ENCODE data around the gene SFXN3.

DNA sequence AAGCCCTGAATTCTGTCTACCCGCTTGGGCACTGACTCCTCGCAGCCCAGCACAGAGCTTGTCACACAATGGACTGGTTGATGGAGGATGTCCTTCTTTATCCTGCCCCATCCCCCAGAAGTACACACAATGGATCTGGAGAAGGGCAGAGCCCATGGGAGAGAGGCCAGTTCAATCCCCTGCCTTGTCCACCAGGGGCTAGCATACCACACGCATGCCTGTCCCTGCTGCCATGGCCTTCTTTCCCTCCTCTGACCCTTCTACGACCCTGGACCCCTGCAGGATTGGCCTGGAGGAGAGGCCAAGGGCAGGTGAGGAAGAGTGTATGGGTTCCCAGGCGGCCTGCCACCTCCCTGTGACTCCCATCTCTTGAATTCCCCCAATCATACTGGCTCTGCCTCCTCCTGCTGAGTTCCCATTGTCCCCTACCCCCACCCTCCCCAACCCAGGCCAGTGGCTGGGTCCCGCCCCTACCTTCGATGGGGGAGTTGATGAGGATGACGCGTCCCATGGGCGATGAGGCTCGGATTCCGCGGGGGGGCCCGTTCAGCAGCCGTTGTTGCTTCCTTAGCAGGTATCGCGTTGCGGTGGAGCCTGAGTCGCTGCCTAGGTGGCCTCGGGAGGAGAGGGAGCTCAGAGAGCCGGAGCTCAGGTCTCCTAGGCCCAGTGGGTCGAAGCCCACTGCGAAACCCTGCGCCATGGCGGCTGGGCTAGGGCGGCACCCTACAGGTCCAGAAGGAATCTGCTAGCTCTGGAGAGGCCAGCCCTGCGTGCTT lies 1.3 kb upstream of the SFXN3 start:
- TF ChIP-seq, protein P1, sequence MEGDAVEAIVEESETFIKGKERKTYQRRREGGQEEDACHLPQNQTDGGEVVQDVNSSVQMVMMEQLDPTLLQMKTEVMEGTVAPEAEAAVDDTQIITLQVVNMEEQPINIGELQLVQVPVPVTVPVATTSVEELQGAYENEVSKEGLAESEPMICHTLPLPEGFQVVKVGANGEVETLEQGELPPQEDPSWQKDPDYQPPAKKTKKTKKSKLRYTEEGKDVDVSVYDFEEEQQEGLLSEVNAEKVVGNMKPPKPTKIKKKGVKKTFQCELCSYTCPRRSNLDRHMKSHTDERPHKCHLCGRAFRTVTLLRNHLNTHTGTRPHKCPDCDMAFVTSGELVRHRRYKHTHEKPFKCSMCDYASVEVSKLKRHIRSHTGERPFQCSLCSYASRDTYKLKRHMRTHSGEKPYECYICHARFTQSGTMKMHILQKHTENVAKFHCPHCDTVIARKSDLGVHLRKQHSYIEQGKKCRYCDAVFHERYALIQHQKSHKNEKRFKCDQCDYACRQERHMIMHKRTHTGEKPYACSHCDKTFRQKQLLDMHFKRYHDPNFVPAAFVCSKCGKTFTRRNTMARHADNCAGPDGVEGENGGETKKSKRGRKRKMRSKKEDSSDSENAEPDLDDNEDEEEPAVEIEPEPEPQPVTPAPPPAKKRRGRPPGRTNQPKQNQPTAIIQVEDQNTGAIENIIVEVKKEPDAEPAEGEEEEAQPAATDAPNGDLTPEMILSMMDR (IDR thresholded peaks at IDR 0.05): no peak
- no peak for TF ChIP-seq POLR2A (IDR thresholded peaks at IDR 0.05)
